ENCODE data around the gene DNAH14. TPM values are rescaled to one million over a fixed set of nuclear protein-coding genes. Genes with fewer than 3 reads are reported as not detected.
"Not testable (repeated sequence)": the region's sequence is repeated elsewhere in the genome, so short reads cannot be mapped to it uniquely, and the experiment has no call there.

The DNAH14 gene
- total RNA-seq, 4 donors from 2014 or later, result 4.1 to 84.0 (median 11.4) TPM

GRCh38 chr1:225225681-225226080 is 296.2 kb downstream of the DNAH14 start:
- DNase-seq, result no peak
- intact Hi-C loops (cut with DNase I; ENCODE audit: low total_unique reads) (no loop called here), in situ Hi-C loops (cut with MboI; ENCODE audit: low pct_ligation_motif_present in 1 of 4, low pct_unique_long_range_greater_than_20kb in 1 of 4, low sequenced_read_pairs in 3 of 4) (no loop called here)
- no peak overlapping the region for H3K4me3 ChIP-seq
- 93 to 97% methylated on average over 2 of the region's 2 CpGs for WGBS, 2 donors (ENCODE audit: low coverage in 1 of 2)
- H3K27ac ChIP-seq, result no peak overlapping the region
- no peaks in the 10 kb centered on the region for H3K36me3 ChIP-seq
- H3K27me3 ChIP-seq, result no peaks in the 10 kb centered on the region
- H3K9me3 ChIP-seq, result no peaks in the 10 kb centered on the region
- TF ChIP-seq POLR2AphosphoS5 (IDR thresholded peaks at IDR 0.05) (no peak), CTCF (IDR thresholded peaks at IDR 0.05) (no peak), EP300 (IDR thresholded peaks at IDR 0.05; ENCODE audit: low read depth) (no peak), POLR2A (IDR thresholded peaks at IDR 0.05) (no peak)
- no peaks in the 10 kb centered on the region for H3K4me1 ChIP-seq

GRCh38 chr1:225228871-225229303 is 299.4 kb downstream of the DNAH14 start:
- Histone ChIP-seq H3K27ac (no peak overlapping the region), H3K4me3 (no peak overlapping the region), H3K9me3 (no peaks in the 10 kb centered on the region), H3K27me3 (no peaks in the 10 kb centered on the region), H3K36me3 (no peaks in the 10 kb centered on the region), H3K4me1 (no peaks in the 10 kb centered on the region)
- TF ChIP-seq POLR2AphosphoS5 (IDR thresholded peaks at IDR 0.05) (no peak), CTCF (IDR thresholded peaks at IDR 0.05) (no peak), EP300 (IDR thresholded peaks at IDR 0.05; ENCODE audit: low read depth) (no peak), POLR2A (IDR thresholded peaks at IDR 0.05) (no peak)
- DNase-seq, result no peak
- 48 to 61% methylated on average over 7 to 8 of the region's 8 CpGs for WGBS, 2 donors (ENCODE audit: low coverage in 1 of 2)
- in situ Hi-C loops (cut with MboI; ENCODE audit: low pct_ligation_motif_present in 1 of 4, low pct_unique_long_range_greater_than_20kb in 1 of 4, low sequenced_read_pairs in 3 of 4) (no loop called here), intact Hi-C loops (cut with DNase I; ENCODE audit: low total_unique reads) (no loop called here)

- in situ Hi-C loops (cut with MboI; ENCODE audit: low pct_ligation_motif_present in 1 of 4, low pct_unique_long_range_greater_than_20kb in 1 of 4, low sequenced_read_pairs in 3 of 4); DNase-seq; H3K27me3 ChIP-seq; H3K36me3 ChIP-seq; H3K27ac ChIP-seq; H3K4me1 ChIP-seq; H3K9me3 ChIP-seq; intact Hi-C loops (cut with DNase I; ENCODE audit: low total_unique reads); H3K4me3 ChIP-seq: not testable (repeated sequence)
Observed at GRCh38 chr1:225229429-225229828, 300.0 kb downstream of the DNAH14 start.

GRCh38 chr1:225230483-225230882 is 301.0 kb downstream of the DNAH14 start:
- H3K4me1 ChIP-seq, result no peaks in the 10 kb centered on the region

GRCh38 chr1:225232930-225233329 is 303.5 kb downstream of the DNAH14 start:
- DNase-seq; H3K4me3 ChIP-seq; in situ Hi-C loops (cut with MboI; ENCODE audit: low pct_ligation_motif_present in 1 of 4, low pct_unique_long_range_greater_than_20kb in 1 of 4, low sequenced_read_pairs in 3 of 4); H3K27me3 ChIP-seq; H3K9me3 ChIP-seq; H3K4me1 ChIP-seq; H3K36me3 ChIP-seq; H3K27ac ChIP-seq; intact Hi-C loops (cut with DNase I; ENCODE audit: low total_unique reads): not testable (repeated sequence)
- 38 to 91% methylated on average over 1 of the region's 1 CpG for WGBS, 2 donors (ENCODE audit: low coverage in 1 of 2)

More at GRCh38 chr1:225230483-225230882, 301.0 kb downstream of the DNAH14 start:
- TF ChIP-seq POLR2A (IDR thresholded peaks at IDR 0.05) (no peak), EP300 (IDR thresholded peaks at IDR 0.05; ENCODE audit: low read depth) (no peak), POLR2AphosphoS5 (IDR thresholded peaks at IDR 0.05) (no peak), CTCF (IDR thresholded peaks at IDR 0.05) (no peak)
- Histone ChIP-seq H3K36me3 (no peaks in the 10 kb centered on the region), H3K27me3 (no peaks in the 10 kb centered on the region), H3K27ac (no peak overlapping the region), H3K9me3 (no peaks in the 10 kb centered on the region), H3K4me3 (no peak overlapping the region)
- intact Hi-C loops (cut with DNase I; ENCODE audit: low total_unique reads), result no loop called here
- DNase-seq, result no peak
- 15 to 22% methylated on average over 2 of the region's 2 CpGs for WGBS, 2 donors (ENCODE audit: low coverage in 1 of 2)
- in situ Hi-C loops (cut with MboI; ENCODE audit: low pct_ligation_motif_present in 1 of 4, low pct_unique_long_range_greater_than_20kb in 1 of 4, low sequenced_read_pairs in 3 of 4), result no loop called here
